HG02763 (cell line): ENCODE data around the gene IL21R.

ENCODE experiments used
- ATAC-seq: cut with Tn5 transposase; IDR thresholded peaks from one replicate; pipeline ENCODE4 v1.9.1; 2021; ENCODE audit warnings: mild to moderate bottlenecking, moderate library complexity; ENCODE audit not compliant: unreplicated experiment

Gene IL21R

DNA sequence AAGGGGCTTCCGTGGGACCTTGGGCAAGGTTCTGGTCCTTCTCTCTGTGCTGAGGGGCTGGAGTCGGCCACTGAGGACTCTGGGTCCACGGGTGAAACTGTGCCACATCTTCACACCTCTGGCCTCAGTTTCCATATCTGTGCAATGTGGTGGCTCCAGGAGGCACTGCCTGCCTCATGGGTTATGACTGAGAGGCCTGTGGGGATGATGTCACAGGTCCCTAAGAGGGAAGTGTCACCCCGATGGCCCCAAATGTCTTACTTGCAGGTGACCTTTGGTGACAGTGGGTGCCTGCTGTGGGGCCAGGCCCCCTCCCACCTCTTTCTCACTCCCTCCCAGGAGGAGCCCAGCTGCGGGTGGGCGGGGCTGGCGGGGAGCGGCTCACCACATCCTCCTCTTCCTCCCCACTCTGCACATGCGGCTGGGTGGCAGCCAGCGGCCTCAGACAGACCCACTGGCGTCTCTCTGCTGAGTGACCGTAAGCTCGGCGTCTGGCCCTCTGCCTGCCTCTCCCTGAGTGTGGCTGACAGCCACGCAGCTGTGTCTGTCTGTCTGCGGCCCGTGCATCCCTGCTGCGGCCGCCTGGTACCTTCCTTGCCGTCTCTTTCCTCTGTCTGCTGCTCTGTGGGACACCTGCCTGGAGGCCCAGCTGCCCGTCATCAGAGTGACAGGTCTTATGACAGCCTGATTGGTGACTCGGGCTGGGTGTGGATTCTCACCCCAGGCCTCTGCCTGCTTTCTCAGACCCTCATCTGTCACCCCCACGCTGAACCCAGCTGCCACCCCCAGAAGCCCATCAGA, at the start of gene IL21R:
TSS of gene IL21R (plus strand) at position 407 of the 801 bp plus-strand sequence. CDS start 27,898 bp downstream, outside the sequence.
- ATAC-seq: peak; percentile 59

DNA sequence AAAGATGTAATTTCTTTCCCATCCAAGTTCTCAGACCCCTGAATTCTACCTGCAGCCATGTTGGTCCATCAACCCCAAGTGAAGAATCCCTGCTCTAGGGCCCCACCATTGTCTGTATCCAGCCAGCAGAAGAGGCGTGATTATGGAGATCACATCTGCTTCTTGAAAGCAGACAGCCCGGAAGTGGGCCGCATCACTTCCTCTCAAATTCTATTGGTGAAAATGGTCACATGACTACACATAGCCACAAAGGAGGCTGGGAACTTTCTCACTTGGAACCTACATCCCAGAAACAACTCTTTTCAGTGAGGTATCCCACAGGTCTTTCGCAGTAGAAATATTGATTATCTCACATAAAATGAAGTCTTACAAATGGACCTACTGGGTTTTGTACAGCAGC, 48.1 kb upstream of the IL21R start:
- no peak for ATAC-seq

DNA sequence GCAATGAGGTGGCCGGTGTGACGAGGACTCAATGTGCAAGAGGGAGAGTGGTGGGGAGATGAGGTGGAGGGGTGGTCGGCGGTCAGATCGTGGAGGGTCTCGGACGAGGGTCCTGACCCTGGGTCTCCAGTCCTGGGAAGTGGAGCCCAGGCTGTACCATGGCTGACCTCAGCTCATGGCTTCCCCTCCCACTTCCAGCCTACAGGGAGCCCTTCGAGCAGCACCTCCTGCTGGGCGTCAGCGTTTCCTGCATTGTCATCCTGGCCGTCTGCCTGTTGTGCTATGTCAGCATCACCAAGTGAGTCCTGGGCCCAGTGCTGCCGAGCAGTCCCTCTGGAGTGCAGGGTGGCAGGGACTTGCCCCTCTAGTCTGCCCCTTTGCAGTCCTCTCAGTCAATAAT, 46.4 kb upstream of the IL21R start:
- no peak for ATAC-seq

DNA sequence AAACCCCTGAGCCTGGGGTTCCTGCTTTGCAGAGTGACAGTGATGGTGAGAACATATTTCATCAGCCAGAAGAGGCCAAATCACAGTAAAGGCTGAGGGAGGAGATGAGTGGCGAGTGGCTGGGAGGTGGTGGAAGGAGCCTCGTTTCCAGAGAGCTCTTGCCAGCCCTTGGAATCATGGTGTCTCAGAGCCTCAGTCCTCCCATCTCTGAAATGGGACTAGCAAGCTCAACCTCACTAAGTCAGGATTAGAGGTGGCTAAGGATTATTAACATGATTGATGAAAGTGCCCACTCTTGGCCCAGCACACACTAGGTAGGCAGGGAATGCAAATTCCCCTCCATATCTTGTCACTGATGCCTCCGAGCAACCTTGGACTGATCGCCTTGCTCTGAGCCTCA, 45.2 kb upstream of the IL21R start:
- ATAC-seq: no peak

DNA sequence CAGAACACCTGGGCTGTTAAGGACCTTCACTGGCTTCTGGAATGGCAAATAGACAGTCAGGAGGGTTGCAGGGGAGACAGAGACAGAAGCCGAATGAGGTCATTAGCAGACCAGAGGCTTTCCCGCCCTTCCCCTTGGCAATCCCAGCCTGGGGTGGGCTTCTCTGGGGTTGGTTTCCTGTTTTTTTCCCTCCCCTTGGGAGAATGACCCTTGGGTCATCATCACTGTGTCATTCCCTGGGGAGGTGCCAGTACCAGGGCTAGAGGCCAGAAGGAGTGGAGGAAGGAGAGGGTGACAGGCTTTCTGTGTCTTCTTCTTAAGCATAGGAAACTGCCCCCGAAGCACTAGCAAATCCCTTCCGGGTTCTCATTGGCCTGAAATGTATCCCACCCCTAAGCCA, 42.9 kb upstream of the IL21R start:
- ATAC-seq: no peak

DNA sequence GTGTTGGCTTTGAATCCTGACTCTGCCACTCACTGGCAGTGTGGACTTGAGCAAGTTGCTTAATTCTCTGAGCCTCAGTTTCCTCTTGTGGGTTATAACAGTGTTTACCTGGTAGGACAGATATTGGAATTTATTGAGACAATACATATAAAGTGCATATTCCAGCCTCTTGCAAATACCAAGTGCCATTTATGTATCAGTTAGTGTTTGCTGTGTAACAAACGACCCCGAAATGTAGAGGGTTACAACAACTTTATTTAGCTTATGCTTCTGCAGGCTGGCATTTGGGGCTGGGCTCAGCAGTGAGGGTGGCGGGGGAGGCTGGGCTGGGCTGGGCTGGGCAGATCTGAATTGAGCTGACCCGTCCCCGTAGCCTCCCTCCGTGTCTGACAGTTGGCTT, 42.4 kb upstream of the IL21R start:
- no peak for ATAC-seq

DNA sequence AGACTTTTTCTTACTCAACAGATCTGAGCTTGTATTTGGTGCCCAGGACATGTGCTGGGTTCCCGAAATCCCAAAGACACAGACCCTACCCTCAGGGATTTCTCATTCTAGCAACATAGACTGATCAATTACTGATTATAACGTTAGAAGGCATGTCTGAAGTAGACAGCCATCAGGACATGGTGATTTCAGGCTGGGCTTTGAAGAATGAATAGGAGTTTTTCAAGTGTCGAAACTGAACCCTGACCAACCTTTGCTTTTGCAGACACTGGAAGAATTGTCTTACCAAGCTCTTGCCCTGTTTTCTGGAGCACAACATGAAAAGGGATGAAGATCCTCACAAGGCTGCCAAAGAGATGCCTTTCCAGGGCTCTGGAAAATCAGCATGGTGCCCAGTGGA, 40.0 kb upstream of the IL21R start:
- ATAC-seq: no peak

DNA sequence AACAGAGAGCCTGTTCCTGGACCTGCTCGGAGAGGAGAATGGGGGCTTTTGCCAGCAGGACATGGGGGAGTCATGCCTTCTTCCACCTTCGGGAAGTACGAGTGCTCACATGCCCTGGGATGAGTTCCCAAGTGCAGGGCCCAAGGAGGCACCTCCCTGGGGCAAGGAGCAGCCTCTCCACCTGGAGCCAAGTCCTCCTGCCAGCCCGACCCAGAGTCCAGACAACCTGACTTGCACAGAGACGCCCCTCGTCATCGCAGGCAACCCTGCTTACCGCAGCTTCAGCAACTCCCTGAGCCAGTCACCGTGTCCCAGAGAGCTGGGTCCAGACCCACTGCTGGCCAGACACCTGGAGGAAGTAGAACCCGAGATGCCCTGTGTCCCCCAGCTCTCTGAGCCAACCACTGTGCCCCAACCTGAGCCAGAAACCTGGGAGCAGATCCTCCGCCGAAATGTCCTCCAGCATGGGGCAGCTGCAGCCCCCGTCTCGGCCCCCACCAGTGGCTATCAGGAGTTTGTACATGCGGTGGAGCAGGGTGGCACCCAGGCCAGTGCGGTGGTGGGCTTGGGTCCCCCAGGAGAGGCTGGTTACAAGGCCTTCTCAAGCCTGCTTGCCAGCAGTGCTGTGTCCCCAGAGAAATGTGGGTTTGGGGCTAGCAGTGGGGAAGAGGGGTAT, 39.3 kb upstream of the IL21R start:
- no peak for ATAC-seq

DNA sequence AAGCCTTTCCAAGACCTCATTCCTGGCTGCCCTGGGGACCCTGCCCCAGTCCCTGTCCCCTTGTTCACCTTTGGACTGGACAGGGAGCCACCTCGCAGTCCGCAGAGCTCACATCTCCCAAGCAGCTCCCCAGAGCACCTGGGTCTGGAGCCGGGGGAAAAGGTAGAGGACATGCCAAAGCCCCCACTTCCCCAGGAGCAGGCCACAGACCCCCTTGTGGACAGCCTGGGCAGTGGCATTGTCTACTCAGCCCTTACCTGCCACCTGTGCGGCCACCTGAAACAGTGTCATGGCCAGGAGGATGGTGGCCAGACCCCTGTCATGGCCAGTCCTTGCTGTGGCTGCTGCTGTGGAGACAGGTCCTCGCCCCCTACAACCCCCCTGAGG, 38.7 kb upstream of the IL21R start:
- ATAC-seq: no peak

DNA sequence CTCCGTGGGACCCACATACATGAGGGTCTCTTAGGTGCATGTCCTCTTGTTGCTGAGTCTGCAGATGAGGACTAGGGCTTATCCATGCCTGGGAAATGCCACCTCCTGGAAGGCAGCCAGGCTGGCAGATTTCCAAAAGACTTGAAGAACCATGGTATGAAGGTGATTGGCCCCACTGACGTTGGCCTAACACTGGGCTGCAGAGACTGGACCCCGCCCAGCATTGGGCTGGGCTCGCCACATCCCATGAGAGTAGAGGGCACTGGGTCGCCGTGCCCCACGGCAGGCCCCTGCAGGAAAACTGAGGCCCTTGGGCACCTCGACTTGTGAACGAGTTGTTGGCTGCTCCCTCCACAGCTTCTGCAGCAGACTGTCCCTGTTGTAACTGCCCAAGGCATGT, 38.2 kb upstream of the IL21R start:
- no peak for ATAC-seq

DNA sequence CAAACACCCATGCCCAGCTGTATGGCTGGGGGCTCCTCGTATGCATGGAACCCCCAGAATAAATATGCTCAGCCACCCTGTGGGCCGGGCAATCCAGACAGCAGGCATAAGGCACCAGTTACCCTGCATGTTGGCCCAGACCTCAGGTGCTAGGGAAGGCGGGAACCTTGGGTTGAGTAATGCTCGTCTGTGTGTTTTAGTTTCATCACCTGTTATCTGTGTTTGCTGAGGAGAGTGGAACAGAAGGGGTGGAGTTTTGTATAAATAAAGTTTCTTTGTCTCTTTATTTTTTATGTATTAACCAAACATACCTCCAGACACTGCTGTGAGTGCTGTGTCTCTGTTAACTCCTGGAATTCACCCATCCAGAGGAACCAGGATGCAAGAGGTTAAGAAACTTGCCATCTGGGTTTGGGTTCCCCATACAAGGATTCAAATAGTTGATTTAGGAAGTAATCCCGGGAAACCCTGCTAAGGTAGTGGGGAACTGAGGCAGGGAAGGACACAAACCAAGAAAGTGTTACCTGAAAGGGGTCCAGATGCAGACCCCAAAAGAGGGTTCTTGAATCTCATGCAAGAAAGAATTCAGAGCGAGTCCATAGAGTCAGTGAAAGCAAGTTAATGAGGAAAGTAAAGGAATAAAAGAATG, 37.4 kb upstream of the IL21R start:
- no peak for ATAC-seq

DNA sequence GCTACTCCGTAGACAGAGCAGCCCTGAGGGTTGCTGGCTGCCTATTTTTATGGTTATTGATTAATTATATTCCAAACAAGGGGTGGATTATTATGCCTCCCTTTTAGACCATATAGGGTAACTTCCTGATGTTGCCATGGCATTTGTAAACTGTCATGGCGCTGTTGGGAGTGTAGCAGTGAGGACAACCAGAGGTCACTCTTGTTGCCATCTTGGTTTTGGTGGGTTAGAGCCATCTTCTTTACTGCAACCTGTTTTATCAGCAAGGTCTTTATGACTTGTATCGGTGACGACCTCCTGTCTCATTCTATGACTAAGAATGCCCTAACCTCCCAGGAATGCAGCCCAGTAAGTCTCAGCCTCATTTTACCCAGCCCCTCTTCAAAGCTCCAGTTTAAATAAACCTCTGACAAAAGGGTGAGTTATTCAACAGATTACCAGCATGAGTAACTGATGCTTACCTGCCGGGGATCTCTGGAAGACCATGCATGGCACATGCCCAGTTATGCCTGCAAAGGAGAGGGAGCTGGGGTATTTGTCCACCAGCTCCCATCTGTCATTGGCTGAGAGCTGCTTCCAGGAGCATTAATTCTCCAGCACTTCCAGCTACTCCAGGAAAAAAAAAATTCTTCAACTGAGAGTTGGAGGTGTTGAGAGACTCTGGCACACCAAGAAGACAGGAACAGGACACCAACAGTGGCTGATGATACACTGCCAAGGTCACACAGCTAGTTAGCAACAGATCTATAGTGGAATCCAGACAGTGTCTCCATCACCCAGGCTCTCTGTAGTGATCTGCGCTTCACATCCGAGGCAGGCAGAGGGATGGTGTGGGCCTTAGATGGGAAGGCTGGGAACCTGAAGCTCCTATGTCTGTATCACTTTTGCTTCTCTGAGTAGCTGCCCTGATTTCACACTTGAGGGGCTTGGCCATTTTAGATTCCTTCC, 36.6 kb upstream of the IL21R start:
- ATAC-seq: no peak

DNA sequence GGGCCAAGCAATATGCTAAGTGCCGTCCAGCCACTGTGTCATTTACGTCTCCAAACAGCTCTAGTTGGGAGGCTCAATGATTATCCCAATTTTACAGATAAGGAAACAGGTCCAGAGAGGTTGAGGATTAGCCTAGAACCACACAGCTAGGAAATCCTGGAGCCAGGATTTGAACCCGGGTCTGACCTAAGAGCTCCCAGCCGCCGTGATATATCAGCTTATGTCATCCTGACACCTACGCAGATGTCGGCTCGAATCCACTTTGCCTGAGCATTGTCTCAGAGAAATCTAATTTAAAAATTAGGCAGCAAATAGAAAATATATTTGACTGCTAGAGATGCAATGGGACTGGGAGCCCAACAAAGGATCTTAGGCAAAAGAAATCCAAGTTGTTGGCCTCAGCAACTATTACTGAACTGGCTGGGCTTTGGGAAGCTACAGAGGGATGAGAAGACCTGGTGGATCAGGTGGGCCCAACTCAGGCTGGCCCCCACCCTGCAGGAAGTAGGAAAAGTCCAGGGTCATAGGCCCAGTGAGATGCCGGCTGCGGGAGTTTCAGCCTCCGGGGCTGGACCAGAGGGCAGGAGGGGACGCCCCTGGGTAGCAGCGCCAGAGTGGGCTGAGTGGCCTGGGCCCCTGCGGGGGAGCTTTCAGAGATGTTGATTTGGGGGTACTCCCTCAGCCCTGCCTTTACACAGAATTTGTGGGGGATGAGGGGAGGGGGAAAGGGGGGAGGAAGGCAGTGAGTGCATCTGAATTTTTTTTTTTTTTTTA, 35.1 kb upstream of the IL21R start:
- no peak for ATAC-seq

DNA sequence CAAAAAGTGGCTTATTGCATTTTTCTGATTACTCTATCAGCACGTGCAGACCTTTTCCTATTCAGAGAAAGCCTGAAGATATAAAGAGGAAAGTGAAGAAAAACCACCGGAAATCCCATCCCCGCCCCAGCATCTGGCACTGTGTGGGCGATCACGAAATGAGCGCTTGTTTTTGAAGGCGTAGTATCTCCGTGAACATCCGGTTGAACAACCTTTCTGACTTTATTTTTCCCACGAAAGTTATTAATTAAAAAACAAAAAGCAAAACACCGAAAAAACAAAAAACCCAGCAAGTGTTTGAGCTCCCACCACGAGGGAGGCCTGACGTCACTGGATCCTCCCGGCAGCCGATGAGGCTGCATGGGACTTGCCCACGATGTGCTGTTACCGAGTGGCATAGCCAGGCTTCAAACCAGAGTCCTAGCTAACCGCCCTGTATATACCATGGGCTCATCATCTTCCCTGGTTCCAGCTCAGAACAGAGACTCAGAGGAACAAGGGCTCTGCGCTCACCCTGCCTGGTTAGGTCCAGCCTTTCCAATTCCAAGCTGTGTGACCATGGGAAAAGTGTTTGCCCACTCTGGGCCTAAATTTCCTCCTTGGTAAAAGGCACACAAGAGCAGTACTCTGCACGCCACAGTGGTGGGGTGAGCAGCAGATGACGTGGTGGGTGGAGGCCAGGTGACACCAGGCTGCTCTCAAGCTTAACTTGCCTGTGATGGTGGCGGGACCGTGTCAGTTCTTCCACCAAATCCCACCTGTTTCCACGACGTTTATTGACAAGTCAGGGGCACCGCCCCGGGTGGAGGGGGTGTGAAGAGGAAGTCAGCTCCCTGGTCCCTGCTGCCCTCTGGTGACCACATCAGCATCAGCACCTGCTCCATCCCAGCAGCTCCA, 34.3 kb upstream of the IL21R start:
- ATAC-seq: peak; percentile 57

DNA sequence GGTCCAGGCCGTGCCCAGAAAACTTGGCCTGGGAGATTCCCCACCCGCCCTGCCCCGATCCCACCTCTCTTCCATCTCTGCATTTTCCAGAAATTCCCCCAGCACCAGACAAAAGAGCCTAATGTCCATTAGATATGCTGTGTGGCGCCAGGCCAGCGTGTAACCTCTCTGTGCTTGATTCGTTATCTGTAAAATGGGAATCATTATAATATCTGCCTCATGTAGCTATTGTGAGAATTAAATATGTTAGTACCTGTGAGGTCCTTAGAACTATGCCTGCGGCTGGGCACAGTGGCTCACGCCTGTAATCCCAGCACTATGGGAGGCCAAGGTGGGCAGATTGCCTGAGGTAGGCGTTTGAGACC, 33.6 kb upstream of the IL21R start:
- ATAC-seq: no peak

DNA sequence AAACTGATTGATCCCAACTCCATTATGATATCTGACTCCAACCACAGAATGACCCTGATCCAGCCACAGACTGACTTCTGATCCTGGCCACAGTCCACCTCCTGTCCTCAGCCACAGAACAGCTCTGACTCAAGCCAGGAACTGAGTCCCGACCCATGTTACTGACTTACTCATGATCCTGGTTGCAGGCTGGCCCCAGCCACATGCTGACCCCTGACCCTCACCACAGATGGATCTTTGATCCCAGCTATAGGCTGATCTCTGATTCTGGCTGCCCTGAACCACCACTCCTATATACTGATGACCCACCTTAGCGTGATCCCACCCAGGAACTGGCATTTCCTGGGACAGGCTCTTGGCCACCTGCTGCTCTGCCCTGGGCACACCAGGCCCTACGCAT, 32.2 kb upstream of the IL21R start:
- no peak for ATAC-seq

DNA sequence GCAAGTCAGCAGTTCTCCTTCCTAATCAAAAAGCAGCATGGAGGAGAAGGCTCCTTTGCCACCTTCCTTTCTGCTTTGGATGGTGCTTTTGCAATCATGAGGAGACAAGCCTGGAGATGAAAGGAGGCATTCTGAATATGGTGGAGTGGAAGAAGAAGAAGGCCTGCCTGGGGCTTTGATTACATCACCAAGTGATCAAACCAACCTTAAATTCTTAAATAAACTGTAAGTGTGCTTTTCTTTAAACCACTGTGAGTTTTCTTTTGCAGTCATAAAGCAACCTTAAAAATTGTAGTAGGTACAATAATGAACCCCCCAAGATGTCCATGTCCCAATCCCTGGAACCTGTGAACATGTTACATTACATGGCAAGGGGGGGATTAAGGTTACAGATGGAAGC, 31.7 kb upstream of the IL21R start:
- no peak for ATAC-seq

DNA sequence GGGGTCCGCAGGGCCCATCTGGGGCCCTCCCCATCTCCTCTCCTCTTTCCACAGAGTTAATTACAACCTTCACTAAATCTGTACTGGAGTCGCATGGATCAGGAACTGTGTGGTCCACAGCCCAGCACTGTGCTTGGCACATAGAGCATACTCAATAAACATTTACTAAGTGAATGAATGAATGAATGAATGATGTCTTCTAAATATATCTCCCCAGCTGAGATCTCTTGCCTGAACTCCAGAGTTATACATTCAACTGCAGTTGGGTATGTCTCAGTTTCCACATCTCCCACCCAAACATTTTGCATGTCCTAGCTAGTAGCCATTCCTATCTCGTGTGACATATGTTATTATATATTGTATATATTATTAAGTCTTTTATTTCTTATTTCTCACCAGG, 28.7 kb upstream of the IL21R start:
- no peak for ATAC-seq

DNA sequence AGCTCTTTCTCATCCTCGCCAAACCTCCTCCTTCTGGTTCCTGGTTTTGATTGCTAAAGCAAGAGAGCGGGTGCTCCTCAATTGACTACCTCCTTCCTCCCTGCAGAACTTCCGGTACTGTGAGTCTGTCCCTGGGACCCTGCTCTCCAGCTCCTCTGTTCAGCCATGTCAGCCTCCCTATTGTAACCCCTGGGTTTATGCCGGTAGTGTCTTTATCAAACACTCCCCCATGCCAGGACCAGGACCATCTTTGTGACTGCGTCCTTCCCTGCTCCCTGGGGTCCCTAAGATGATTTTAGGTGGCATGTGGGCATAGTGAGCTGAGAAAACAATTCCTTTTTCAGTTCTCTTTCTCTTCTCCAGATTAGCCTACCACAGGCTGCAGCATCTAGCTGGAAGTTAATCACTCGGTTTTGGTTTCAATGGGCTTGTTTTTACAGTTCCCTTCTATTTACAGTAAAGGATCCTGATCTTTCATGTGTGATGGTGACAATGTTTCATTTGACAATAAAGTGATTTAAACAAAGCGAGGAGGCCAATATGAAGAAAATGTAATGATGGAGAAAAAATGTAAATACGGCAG, 27.7 kb upstream of the IL21R start:
- ATAC-seq: no peak
